ENCODE data around the gene DNASE1L1.

The DNASE1L1 gene

DNA sequence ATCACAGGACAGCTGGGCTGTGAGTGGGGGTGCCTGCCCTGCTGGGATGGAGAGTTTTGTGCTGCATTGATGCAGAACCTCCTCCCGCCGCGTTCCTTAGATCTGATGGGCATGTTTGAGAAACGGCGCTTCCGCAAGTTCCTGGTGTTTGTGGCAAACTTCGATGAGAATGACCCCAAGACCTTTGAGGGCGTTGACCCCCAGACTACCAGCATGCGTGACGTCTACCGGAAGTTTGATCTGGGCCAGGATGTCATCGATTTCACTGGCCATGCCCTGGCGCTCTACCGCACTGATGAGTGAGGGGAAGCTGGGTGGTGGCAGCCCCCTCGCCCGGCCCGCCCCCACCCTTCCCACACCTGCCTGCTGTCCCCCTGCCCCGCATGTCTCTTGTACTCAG lies 30.8 kb upstream of the DNASE1L1 start:
- TF ChIP-seq EZH2 (optimal IDR thresholded peaks at IDR 0.05; ENCODE audit: low read depth, low read length): no peak
- TF ChIP-seq EZH2phosphoT487 (IDR thresholded peaks at IDR 0.05; ENCODE audit: low read length): no peak
- TF ChIP-seq, protein P1, sequence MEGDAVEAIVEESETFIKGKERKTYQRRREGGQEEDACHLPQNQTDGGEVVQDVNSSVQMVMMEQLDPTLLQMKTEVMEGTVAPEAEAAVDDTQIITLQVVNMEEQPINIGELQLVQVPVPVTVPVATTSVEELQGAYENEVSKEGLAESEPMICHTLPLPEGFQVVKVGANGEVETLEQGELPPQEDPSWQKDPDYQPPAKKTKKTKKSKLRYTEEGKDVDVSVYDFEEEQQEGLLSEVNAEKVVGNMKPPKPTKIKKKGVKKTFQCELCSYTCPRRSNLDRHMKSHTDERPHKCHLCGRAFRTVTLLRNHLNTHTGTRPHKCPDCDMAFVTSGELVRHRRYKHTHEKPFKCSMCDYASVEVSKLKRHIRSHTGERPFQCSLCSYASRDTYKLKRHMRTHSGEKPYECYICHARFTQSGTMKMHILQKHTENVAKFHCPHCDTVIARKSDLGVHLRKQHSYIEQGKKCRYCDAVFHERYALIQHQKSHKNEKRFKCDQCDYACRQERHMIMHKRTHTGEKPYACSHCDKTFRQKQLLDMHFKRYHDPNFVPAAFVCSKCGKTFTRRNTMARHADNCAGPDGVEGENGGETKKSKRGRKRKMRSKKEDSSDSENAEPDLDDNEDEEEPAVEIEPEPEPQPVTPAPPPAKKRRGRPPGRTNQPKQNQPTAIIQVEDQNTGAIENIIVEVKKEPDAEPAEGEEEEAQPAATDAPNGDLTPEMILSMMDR (IDR thresholded peaks at IDR 0.05; ENCODE audit: low read length): no peak
- H4K20me1 ChIP-seq (ENCODE audit: insufficient read depth, low read length): no peaks in the 10 kb centered on the region
- no peaks in the 10 kb centered on the region for H3K9me2 ChIP-seq (replicated peaks; ENCODE audit: insufficient read depth, low read length)

GRCh38 chrX:154437971-154438893 lies 29.2 kb upstream of the DNASE1L1 start:
- Histone ChIP-seq H2AFZ (ENCODE audit: low read length) (no peak overlapping the region), H3K36me3 (replicated peaks; ENCODE audit: insufficient read depth, low read length) (no peaks in the 10 kb centered on the region), H3K27me3 (replicated peaks; ENCODE audit: insufficient read depth, low read length) (no peaks in the 10 kb centered on the region), H4K20me1 (ENCODE audit: insufficient read depth, low read length) (no peaks in the 10 kb centered on the region), H3K4me2 (ENCODE audit: low read depth, low read length) (peak overlapping the region; percentile 70), H3K9me2 (replicated peaks; ENCODE audit: insufficient read depth, low read length) (no peaks in the 10 kb centered on the region), H3K9me3 (replicated peaks; ENCODE audit: insufficient read depth, low read length) (no peaks in the 10 kb centered on the region), H3K4me1 (ENCODE audit: low read length) (0 out of 2 replicates have a peak, but pooled peaks cover 7% of the 10 kb centered on the region), H3K79me2 (ENCODE audit: low read length) (peaks cover 33% of the 10 kb centered on the region), H3K4me3 (ENCODE audit: low read length) (peak overlapping the region; percentile 73), H3K9ac (ENCODE audit: low read length) (peak overlapping the region; percentile 31; the same call in 1 of the 2 replicates), H3K27ac (ENCODE audit: low read length) (no peak overlapping the region), H3F3A (ENCODE audit: insufficient read depth, low read length) (peaks cover 4% of the 10 kb centered on the region; the same call in 1 of the 2 replicates)
- no peak for DNase-seq
- no peak for TF ChIP-seq EZH2 (optimal IDR thresholded peaks at IDR 0.05; ENCODE audit: low read depth, low read length)
- TF ChIP-seq EZH2phosphoT487 (IDR thresholded peaks at IDR 0.05; ENCODE audit: low read length): no peak
- TF ChIP-seq, protein P1 (IDR thresholded peaks at IDR 0.05; ENCODE audit: low read length): no peak

More for the DNA sequence above, 30.8 kb upstream of the DNASE1L1 start:
- Histone ChIP-seq H3K36me3 (replicated peaks; ENCODE audit: insufficient read depth, low read length) (no peaks in the 10 kb centered on the region), H3K27me3 (replicated peaks; ENCODE audit: insufficient read depth, low read length) (no peaks in the 10 kb centered on the region), H2AFZ (ENCODE audit: low read length) (no peak overlapping the region), H3K9ac (ENCODE audit: low read length) (no peak overlapping the region), H3K4me1 (ENCODE audit: low read length) (0 out of 2 replicates have a peak, but pooled peaks cover 7% of the 10 kb centered on the region), H3K4me2 (ENCODE audit: low read depth, low read length) (no peak overlapping the region), H3K79me2 (ENCODE audit: low read length) (peaks cover 38% of the 10 kb centered on the region), H3K9me3 (replicated peaks; ENCODE audit: insufficient read depth, low read length) (no peaks in the 10 kb centered on the region), H3K27ac (ENCODE audit: low read length) (no peak overlapping the region), H3F3A (ENCODE audit: insufficient read depth, low read length) (peaks cover 8% of the 10 kb centered on the region), H3K4me3 (ENCODE audit: low read length) (no peak overlapping the region)
- no peak for DNase-seq

GRCh38 chrX:154436983-154437752 lies 28.1 kb upstream of the DNASE1L1 start, which contains the start of gene GDI1:
Gene GDI1, plus strand, starts transcription at chrX:154437154. Its CDS starts 101 bp downstream, at chrX:154437255.
- TF ChIP-seq EZH2 (optimal IDR thresholded peaks at IDR 0.05; ENCODE audit: low read depth, low read length) (no peak), EZH2phosphoT487 (IDR thresholded peaks at IDR 0.05; ENCODE audit: low read length) (no peak)
- TF ChIP-seq, protein P1 (IDR thresholded peaks at IDR 0.05; ENCODE audit: low read length): no peak
- Histone ChIP-seq H3K4me2 (ENCODE audit: low read depth, low read length) (peak within 1 kb of the TSS; percentile 70), H3K27ac (ENCODE audit: low read length) (no peak within 1 kb of the TSS), H3K9me2 (replicated peaks; ENCODE audit: insufficient read depth, low read length) (no peaks in the 10 kb centered on the region), H3K9me3 (replicated peaks; ENCODE audit: insufficient read depth, low read length) (no peaks in the 10 kb centered on the region), H3K27me3 (replicated peaks; ENCODE audit: insufficient read depth, low read length) (no peaks in the 10 kb centered on the region), H3K79me2 (ENCODE audit: low read length) (peaks cover 33% of the 10 kb centered on the region), H3K36me3 (replicated peaks; ENCODE audit: insufficient read depth, low read length) (no peaks in the 10 kb centered on the region), H3K4me3 (ENCODE audit: low read length) (peak within 1 kb of the TSS; percentile 73), H4K20me1 (ENCODE audit: insufficient read depth, low read length) (no peaks in the 10 kb centered on the region), H2AFZ (ENCODE audit: low read length) (no peak within 1 kb of the TSS), H3F3A (ENCODE audit: insufficient read depth, low read length) (no peaks in the 10 kb centered on the region), H3K4me1 (ENCODE audit: low read length) (0 out of 2 replicates have a peak, but pooled peaks cover 7% of the 10 kb centered on the region), H3K9ac (ENCODE audit: low read length) (peak within 1 kb of the TSS; percentile 46; the same call in 1 of the 2 replicates)
- DNase-seq: peak; percentile 20

All from MM.1S (cell line).